NCI-H1436 (cell line): ENCODE results near the gene MUCL3.
"Not testable (repeated sequence)": the region's sequence is repeated elsewhere in the genome, so short reads cannot be mapped to it uniquely, and the experiment has no call there.

Experiments
- DNase-seq: peaks from one replicate; lab custom pipeline; 2025; lab: John Stamatoyannopoulos, UW

Gene MUCL3, protein sequence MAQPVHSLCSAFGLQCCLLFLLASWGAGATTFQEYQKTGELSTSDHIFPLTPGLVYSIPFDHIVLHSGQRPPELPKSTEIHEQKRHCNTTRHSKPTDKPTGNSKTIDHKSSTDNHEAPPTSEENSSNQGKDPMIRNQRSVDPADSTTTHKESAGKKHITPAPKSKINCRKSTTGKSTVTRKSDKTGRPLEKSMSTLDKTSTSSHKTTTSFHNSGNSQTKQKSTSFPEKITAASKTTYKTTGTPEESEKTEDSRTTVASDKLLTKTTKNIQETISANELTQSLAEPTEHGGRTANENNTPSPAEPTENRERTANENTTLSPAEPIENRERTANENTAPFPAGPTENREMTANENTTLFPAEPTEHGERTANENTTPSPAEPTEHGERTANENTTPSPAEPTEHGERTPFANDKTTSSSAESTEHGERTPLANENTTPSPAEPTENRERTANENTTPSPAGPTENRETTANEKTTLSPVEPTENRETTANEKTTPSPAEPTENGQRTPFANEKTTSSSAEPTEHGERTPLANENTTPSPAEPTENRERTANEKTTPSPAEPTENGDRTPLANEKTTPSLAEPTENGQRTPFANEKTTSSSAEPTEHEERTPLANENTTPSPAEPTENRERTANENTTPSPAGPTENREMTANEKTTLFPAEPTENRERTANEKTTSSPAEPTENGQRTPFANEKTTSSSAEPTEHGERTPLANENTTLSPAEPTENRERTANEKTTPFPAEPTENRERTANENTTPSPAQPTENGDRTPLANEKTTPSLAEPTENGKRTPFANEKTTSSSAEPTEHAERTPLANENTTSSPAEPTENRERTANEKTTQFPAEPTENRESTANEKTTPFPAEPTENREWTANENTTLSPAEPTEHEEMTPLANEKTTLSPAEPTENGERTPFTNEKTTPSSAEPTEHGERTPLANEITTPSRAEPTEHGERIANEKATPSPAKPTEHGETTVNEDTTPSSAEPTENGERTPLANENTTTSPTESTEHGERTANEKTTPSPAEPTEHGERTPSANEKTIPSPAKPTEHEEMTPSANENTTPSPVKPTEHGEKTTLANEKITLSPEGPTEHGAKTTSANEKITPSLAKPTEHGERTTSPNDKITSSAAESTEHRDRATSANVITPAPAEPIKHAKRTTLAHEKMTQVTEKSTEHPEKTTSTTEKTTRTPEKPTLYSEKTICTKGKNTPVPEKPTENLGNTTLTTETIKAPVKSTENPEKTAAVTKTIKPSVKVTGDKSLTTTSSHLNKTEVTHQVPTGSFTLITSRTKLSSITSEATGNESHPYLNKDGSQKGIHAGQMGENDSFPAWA (N-terminal part only)

DNA sequence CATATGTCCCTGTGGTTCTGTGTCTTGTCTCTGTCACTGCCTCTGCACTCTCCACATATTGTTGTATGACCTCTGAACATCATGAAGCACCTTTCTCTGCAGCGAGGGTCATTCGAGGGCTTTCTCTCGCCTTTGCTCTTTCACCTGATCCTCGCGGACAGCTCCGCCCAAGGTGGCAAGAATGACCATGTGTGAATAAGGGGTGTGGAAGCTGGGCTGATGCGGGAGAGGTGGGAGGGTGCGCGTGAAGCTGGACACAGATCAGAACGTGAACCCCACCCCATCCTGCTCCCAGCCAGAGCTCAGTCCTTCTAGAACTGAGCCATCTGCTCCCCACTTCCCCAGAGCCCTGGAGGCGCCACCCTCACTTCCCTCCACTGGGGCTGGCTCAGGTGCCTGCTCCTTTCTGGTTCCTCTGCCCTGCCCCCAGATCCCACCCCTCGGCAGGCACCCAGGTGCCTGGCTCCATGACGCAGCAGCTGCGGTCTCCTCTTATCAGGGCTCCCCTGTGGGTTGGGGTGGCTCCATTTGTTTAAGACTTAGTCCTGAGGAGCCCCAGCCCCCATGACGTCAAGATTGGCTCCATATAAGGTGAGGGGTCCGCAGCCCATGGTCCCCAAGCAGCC lies at the start of gene MUCL3:
MUCL3 (plus strand) TSS at position 613 of the 626 bp plus-strand sequence. CDS start 27 bp downstream, outside the sequence.
- no peak for DNase-seq

GRCh38 chr6:30891450-30891723 lies 49.4 kb upstream of the MUCL3 start:
- DNase-seq: no peak

DNA sequence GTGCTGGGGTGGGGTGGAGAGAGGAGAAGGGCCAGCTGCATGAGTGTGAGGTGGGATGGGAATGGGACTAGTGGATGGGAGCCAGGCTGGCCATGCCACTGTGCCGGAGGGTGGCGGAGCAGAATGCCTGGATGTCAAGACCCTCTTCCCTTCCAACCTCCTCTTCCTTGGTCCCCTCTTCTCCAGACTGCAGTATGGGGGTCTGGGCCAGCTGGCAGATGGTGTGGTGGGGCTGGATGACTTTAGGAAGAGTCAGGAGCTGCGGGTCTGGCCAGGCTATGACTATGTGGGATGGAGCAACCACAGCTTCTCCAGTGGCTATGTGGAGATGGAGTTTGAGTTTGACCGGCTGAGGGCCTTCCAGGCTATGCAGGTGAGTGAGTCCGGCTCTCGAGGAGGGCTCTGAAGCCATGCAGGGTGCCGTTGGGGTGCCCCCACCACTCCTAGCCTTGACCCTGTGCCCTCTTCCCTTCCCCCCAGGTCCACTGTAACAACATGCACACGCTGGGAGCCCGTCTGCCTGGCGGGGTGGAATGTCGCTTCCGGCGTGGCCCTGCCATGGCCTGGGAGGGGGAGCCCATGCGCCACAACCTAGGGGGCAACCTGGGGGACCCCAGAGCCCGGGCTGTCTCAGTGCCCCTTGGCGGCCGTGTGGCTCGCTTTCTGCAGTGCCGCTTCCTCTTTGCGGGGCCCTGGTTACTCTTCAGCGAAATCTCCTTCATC lies 48.8 kb upstream of the MUCL3 start:
- no peak for DNase-seq

- DNase-seq: no peak
Measured at GRCh38 chr6:30893001-30893591, 47.7 kb upstream of the MUCL3 start.

DNA sequence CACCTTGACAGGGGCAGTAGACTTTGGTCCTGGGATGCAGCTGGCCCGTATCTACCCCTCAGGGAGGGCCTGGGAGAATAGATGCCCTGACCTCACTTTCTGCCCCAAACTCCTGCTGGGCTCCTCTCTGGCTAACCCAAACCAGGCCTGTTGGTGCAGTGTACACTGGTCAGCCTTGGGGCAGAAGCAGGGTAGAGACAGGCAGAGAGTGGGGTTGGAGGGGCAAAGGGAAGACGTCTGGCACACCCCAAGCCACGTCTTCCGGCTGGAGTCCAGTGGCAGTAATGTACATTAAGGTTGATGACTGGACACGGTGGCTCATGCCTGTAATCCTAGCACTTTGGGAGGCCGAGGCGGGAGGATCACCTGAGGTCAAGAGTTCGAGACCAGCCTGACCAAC lies 47.1 kb upstream of the MUCL3 start:
- no peak for DNase-seq

DNA sequence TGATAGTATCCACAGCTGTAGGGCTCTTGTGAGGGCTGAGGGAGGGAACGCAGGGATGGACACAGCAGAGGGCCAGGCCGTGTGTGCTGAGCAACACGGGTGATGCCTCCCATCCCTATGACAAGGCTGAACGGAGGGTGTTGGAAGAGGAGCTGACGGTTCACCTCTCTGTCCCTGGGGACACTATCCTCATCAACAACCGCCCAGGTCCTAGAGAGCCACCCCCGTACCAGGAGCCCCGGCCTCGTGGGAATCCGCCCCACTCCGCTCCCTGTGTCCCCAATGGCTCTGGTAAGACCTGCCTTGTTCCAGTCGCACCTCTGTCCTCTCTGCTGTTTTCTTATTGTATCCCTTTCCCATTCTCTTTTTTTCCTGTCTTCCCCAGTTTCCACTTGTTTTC lies 46.4 kb upstream of the MUCL3 start:
- no peak for DNase-seq

GRCh38 chr6:30894935-30895334 lies 45.8 kb upstream of the MUCL3 start:
- DNase-seq: no peak

GRCh38 chr6:30895343-30895742 lies 45.4 kb upstream of the MUCL3 start:
- no peak for DNase-seq

- DNase-seq: no peak
Measured at GRCh38 chr6:30896541-30896940, 44.2 kb upstream of the MUCL3 start.

DNA sequence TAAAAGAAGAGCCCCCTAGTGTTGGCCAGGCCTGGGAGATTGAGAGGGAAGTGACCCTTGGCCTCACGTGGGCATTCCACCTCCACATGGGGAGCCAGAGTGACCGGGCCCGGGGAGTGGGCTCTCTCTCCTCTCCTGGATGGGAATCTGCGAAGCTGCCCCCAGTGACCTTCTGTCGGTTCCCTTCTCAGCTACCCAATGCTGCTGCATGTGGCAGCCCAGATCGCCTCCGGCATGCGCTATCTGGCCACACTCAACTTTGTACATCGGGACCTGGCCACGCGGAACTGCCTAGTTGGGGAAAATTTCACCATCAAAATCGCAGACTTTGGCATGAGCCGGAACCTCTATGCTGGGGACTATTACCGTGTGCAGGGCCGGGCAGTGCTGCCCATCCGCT lies 42.9 kb upstream of the MUCL3 start:
- no peak for DNase-seq

DNA sequence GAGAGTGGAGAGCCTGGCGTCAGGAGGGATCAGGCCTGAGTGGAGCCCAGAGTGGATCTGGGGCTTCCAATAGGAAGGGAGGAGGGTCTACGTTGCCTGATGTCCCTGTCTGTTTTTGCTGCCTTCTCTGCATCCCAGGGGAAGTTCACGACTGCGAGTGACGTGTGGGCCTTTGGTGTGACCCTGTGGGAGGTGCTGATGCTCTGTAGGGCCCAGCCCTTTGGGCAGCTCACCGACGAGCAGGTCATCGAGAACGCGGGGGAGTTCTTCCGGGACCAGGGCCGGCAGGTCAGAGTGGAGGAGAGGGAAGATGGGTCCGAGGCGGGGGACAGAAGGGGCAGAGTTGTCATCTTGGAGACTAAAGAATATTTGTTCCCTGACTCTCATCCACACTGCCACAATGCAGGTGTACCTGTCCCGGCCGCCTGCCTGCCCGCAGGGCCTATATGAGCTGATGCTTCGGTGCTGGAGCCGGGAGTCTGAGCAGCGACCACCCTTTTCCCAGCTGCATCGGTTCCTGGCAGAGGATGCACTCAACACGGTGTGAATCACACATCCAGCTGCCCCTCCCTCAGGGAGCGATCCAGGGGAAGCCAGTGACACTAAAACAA lies 41.9 kb upstream of the MUCL3 start:
- DNase-seq: no peak

DNA sequence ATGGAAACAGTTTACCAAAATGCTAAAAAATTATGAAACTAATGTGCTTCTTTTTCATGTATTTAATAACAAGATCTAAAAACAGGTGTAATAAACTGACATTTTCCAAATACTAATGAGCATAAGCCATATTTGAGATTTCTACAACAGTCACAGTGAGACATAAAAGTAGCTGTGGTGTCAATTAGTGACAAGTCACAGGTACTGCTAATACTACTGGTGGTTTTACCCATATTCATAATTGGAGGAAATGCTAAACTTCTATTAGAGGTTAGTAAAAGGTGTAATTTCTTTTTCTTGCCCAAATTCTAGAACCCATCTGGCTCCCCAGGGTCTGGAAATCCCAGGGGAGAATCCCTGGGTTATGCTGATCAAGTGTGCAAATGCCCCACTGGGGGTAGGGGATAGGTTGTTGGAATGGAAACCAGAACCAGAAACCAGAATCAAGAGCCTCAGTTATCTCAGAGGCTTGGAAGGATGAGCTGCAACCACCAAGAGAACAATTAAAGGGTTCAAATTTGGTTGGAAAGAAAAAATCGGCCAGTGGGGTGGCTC lies 39.8 kb upstream of the MUCL3 start:
- no peak for DNase-seq

- no peak for DNase-seq
Measured at GRCh38 chr6:30901436-30901835, 39.3 kb upstream of the MUCL3 start.

DNA sequence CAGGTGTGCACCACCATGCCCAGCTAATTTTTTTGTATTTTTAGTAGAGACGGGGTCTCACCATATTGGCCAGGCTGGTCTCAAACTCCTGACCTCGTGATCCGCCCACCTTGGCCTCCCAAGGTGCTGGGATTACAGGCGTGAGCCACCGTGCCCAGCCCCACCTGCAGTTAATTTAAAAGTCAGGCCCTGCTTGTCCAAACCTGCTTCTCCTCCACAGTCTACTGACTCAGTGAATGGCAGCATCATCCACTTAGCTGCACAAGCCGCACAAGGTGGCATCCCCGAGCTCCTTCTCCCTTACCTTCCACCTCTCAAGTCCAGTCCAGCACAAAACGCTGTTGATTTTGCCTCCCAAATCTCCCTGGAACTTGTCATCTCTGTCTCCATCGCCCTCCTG lies 38.6 kb upstream of the MUCL3 start:
- not testable (repeated sequence) for DNase-seq

DNA sequence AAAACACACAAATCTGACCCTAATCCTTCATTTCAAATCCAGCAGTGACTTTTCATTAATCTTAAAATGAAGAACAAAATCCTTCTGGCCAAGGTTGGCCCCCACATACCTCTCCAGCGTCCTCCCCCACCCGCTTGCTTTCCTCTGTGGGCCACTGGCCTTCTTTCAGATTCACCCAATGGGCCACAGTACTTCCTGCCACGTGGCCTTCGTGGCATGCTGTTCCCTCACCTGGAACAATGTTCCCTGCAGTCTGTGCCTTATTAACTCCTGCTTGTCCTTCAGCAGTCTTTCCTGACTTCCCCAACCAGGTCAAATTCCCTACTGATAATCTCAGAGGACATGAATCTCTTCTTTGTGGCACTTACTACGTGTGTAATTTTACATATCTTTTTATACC lies 38.1 kb upstream of the MUCL3 start:
- DNase-seq: no peak

GRCh38 chr6:30903236-30903635 lies 37.5 kb upstream of the MUCL3 start:
- DNase-seq: no peak

GRCh38 chr6:30907290-30907757 lies 33.4 kb upstream of the MUCL3 start:
- not testable (repeated sequence) for DNase-seq

DNA sequence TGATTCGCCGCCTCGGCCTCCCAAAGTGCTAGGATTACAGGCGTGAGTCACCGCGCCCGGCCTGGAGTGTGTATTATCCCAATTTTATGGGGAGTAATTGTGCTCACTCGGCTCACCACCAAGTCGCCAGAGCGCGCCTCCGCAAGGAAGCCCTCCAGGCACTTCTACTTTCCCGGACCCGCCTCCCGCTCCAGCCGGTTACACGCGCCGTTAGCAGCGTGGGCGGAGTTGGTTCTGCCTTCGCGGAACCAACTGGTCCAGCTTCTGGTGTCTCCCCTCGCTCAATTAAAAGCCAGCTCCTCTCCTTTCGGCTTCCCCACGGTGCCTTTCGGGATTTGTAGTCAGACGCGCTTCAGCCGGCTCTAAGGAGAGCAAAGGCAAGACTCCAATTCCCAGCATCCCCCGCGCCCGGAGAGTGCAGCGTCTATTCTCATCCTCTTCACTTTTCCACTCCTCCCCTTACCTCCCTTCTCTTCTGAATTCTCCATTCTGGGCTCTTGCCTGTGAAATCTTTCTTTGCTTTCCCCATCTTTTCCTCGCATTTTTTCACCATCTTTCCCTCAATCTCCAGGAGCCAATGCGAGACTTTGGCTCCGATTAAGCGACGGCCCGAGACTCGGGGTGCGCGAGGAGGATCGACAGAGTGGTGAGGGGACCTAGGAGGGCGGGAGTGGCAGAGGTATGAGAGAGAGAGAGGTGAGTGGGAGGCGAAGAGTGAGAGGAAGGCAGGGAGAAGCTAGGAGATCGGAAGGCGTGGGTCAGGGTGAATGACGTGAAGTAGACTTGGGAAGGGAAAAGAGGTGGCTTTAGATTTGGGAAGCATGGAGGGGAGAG lies 32.8 kb upstream of the MUCL3 start, which contains the start of gene GTF2H4:
GTF2H4 (plus strand) TSS at position 450 of the 834 bp plus-strand sequence.
- DNase-seq: peak; percentile 98

- DNase-seq: no peak
Measured at GRCh38 chr6:30908700-30909099, 32.1 kb upstream of the MUCL3 start.
